ENCODE measurements around the gene NFS1. TPM values are rescaled to one million over a fixed set of nuclear protein-coding genes. Genes with fewer than 3 reads are reported as not detected.

The NFS1 gene
- polyA plus RNA-seq, 1 of the 3 experiments (the other 2 are of a cell fraction) = 75.6 TPM

- no peak for TF ChIP-seq IRF3 (IDR thresholded peaks at IDR 0.05; ENCODE audit: low read depth, low read length)
- TF ChIP-seq FOXM1 (IDR thresholded peaks at IDR 0.05; ENCODE audit: low read depth) = no peak
- TF ChIP-seq YY1 (IDR thresholded peaks at IDR 0.05; ENCODE audit: low read depth) = no peak
- no peak for TF ChIP-seq SMC3 (IDR thresholded peaks at IDR 0.05; ENCODE audit: low read depth, low read length)
- TF ChIP-seq ZBTB33 (IDR thresholded peaks at IDR 0.05; ENCODE audit: borderline replicate concordance, low read depth) = no peak
- TF ChIP-seq NRF1 (IDR thresholded peaks at IDR 0.05; ENCODE audit: low read depth, low read length) = no peak
- no peak for TF ChIP-seq ELF1 (IDR thresholded peaks at IDR 0.05)
- TF ChIP-seq MAX (IDR thresholded peaks at IDR 0.05; ENCODE audit: low read depth) = no peak
Observed at GRCh38 chr20:35732644-35732982, 33.5 kb upstream of the NFS1 start (continued).

- H3K4me3 ChIP-seq (ENCODE audit: low read depth in 2 of 2, low read length in 1 of 2) = no peak overlapping the region
- H3K9ac ChIP-seq = no peak overlapping the region; the same call in 1 of the 2 replicates
- no peak overlapping the region; the same call in 1 of the 2 replicates for H3K4me2 ChIP-seq
- 92% methylated on average over 24 of the region's 24 CpGs for WGBS (ENCODE audit: low lambda C conversion rate)
- POLR2A ChIA-PET = interaction anchor here (0.7 kb wide), 1 partner anchor 10 kb away, joined by 3 read pairs; the partner anchor contains the start of gene RBM39
- no peaks in the 10 kb centered on the region for H3K9me2 ChIP-seq
- DNase-seq = no peak
- H3K79me2 ChIP-seq (ENCODE audit: insufficient read depth) = peaks cover 100% of the 10 kb centered on the region
- peak overlapping the region in 1 of 2 experiments; percentile 10; a peak in 1 of 4 replicates for H3K27ac ChIP-seq (ENCODE audit: low read depth in 2 of 2, low read length in 1 of 2)
- no peak overlapping the region for H2AFZ ChIP-seq (ENCODE audit: low read depth)
- peaks cover 39% of the 10 kb centered on the region for H3F3A ChIP-seq (replicated peaks; ENCODE audit: insufficient read depth)
- CTCF ChIA-PET = interaction anchor here (1.9 kb wide), 2 partner anchors 7 to 153 kb away, joined by 6 to 7 read pairs; no protein-coding TSS in a partner anchor
- H4K20me1 ChIP-seq (ENCODE audit: insufficient read depth) = peaks cover 100% of the 10 kb centered on the region
- TF ChIP-seq ZBTB33 (IDR thresholded peaks at IDR 0.05; ENCODE audit: borderline replicate concordance, low read depth) (no peak), SIN3A (IDR thresholded peaks at IDR 0.05; ENCODE audit: borderline replicate concordance, low read depth, low read length) (no peak), IRF3 (IDR thresholded peaks at IDR 0.05; ENCODE audit: low read depth, low read length) (no peak), JUND (IDR thresholded peaks at IDR 0.05) (no peak)
- H3K36me3 ChIP-seq (replicated peaks in 1 of 2; ENCODE audit: control insufficient read depth in 1 of 2, insufficient read depth in 2 of 2, low read length in 1 of 2) = peaks cover 82 to 99% of the 10 kb centered on the region in 2 experiments
- no peaks in the 10 kb centered on the region for H3K9me3 ChIP-seq
- no peaks in the 10 kb centered on the region for H3K27me3 ChIP-seq (ENCODE audit: insufficient read depth)
- H3K4me1 ChIP-seq (ENCODE audit: control insufficient read depth in 1 of 2, insufficient read depth in 2 of 2, low read depth in 1 of 2, low read length in 1 of 2) = peaks cover 2 to 22% of the 10 kb centered on the region in 2 experiments; a peak in 2 of 4 replicates
Observed at GRCh38 chr20:35731862-35732643, 32.9 kb upstream of the NFS1 start.
